ENCODE data around the gene CYBC1. TPM values are rescaled to one million over a fixed set of nuclear protein-coding genes. Genes with fewer than 3 reads are reported as not detected.

The CYBC1 gene
- total RNA-seq, 1 donor from 2014 or later: 304 TPM

- intact Hi-C loops (cut with micrococcal nuclease): loop anchor here (10.0 kb wide), 3 partner anchors 82 to 178 kb away; no protein-coding TSS in a partner anchor
These were observed 37.7 kb downstream of the CYBC1 start for GRCh38 chr17:82412535-82413520.

GRCh38 chr17:82412081-82412480 lies 38.5 kb downstream of the CYBC1 start:
- intact Hi-C loops (cut with micrococcal nuclease): loop anchor here (10.0 kb wide), 3 partner anchors 83 to 177 kb away; no protein-coding TSS in a partner anchor

GRCh38 chr17:82411396-82412053 lies 39.0 kb downstream of the CYBC1 start:
- intact Hi-C loops (cut with micrococcal nuclease): loop anchor here (10.0 kb wide), 3 partner anchors 83 to 177 kb away; no protein-coding TSS in a partner anchor

GRCh38 chr17:82410014-82410716 lies 40.4 kb downstream of the CYBC1 start:
- intact Hi-C loops (cut with micrococcal nuclease): loop anchor here (10.0 kb wide), 3 partner anchors 85 to 175 kb away; no protein-coding TSS in a partner anchor

GRCh38 chr17:82408938-82409318 lies 41.6 kb downstream of the CYBC1 start:
- intact Hi-C loops (cut with micrococcal nuclease): no loop called here

GRCh38 chr17:82408288-82408937 lies 42.1 kb downstream of the CYBC1 start:
- intact Hi-C loops (cut with micrococcal nuclease): no loop called here

- intact Hi-C loops (cut with micrococcal nuclease): no loop called here
These were observed 43.3 kb downstream of the CYBC1 start for GRCh38 chr17:82407255-82407654.

- intact Hi-C loops (cut with micrococcal nuclease): no loop called here
These were observed 44.4 kb downstream of the CYBC1 start for GRCh38 chr17:82406131-82406671.

- intact Hi-C loops (cut with micrococcal nuclease): no loop called here
These were observed 45.5 kb downstream of the CYBC1 start for GRCh38 chr17:82405051-82405450.

GRCh38 chr17:82403662-82404660 lies 46.6 kb downstream of the CYBC1 start:
- intact Hi-C loops (cut with micrococcal nuclease): no loop called here

- intact Hi-C loops (cut with micrococcal nuclease): no loop called here
These were observed 47.7 kb downstream of the CYBC1 start for GRCh38 chr17:82402865-82403264.

- intact Hi-C loops (cut with micrococcal nuclease): no loop called here
These were observed 49.7 kb downstream of the CYBC1 start for GRCh38 chr17:82400830-82401229.

GRCh38 chr17:82400206-82400605 lies 50.3 kb downstream of the CYBC1 start:
- intact Hi-C loops (cut with micrococcal nuclease): no loop called here

GRCh38 chr17:82399601-82400101 lies 50.9 kb downstream of the CYBC1 start:
- intact Hi-C loops (cut with micrococcal nuclease): no loop called here

- intact Hi-C loops (cut with micrococcal nuclease): no loop called here
These were observed 51.5 kb downstream of the CYBC1 start for GRCh38 chr17:82399041-82399441.

- intact Hi-C loops (cut with micrococcal nuclease): no loop called here
These were observed 52.9 kb downstream of the CYBC1 start for GRCh38 chr17:82397449-82398335.

GRCh38 chr17:82396601-82397435 lies 53.7 kb downstream of the CYBC1 start:
- intact Hi-C loops (cut with micrococcal nuclease): no loop called here

All from T-helper 2 cell treated with Interferon-gamma antibody and Interleukin-4, amounts not matched to agents 100 ng/mL and 5 ng/mL, for 36 hours (primary cell).